ENCODE measurements around the gene PHETA2. TPM values are rescaled to one million over a fixed set of nuclear protein-coding genes. Genes with fewer than 3 reads are reported as not detected.

The PHETA2 gene
- polyA plus RNA-seq, 2 of the 4 experiments (the other 2 are of a cell fraction) = 0.03 TPM; not detected in 1

- no peaks in the 10 kb centered on the region for H3K9me3 ChIP-seq
- FAIRE-seq (no peak), ATAC-seq (no peak), DNase-seq (ENCODE audit: low read depth in 1 of 2, low spot score in 1 of 2) (no peak)
- no peak overlapping the region for H3K4me2 ChIP-seq
- 86% methylated on average over 10 of the region's 14 CpGs for WGBS (ENCODE audit: missing lambda C conversion rate)
- TF ChIP-seq EP300 (IDR thresholded peaks at IDR 0.05) (no peak), CTCF (IDR thresholded peaks at IDR 0.05) (no peak), POLR2AphosphoS2 (conservative IDR thresholded peaks at IDR 0.05; ENCODE audit: low read length) (no peak), FOSL2 (IDR thresholded peaks at IDR 0.05) (no peak), FOSL2 (CRISPR knock-in tag; IDR thresholded peaks at IDR 0.05) (no peak), PHF8 (IDR thresholded peaks at IDR 0.05; ENCODE audit: borderline replicate concordance, low read depth) (no peak), EHMT2 (IDR thresholded peaks at IDR 0.05; ENCODE audit: low read depth) (no peak), CHD2 (IDR thresholded peaks at IDR 0.05; ENCODE audit: low read length, partially characterized antibody) (no peak), JUN (IDR thresholded peaks at IDR 0.05) (no peak)
- CTCF ChIA-PET = interaction anchor here (0.6 kb wide), 1 partner anchor 111 kb away, joined by 3 read pairs; no protein-coding TSS in a partner anchor
- POLR2A ChIA-PET = no interaction called here
- H3K27ac ChIP-seq = no peak overlapping the region
- no peak overlapping the region for H3K4me3 ChIP-seq
- peaks cover 6% of the 10 kb centered on the region; the same call in 1 of the 3 replicates for H3K4me1 ChIP-seq
Measured at GRCh38 chr22:42067671-42068251, 6.3 kb upstream of the PHETA2 start.

- 93% methylated on average over 3 of the region's 4 CpGs for WGBS (ENCODE audit: missing lambda C conversion rate)
- ChIA-PET POLR2A (no interaction called here), CTCF (interaction anchor here (0.5 kb wide), 1 partner anchor 63 kb away, joined by 5 read pairs; no protein-coding TSS in a partner anchor)
- H3K4me3 ChIP-seq = no peak overlapping the region
- ATAC-seq (no peak), FAIRE-seq (no peak), DNase-seq (ENCODE audit: low read depth in 1 of 2, low spot score in 1 of 2) (no peak)
- no peak for TF ChIP-seq HMGXB4 (CRISPR knock-in tag; IDR thresholded peaks at IDR 0.05; ENCODE audit: borderline replicate concordance)
- no peak for TF ChIP-seq TP53 (CRISPR knock-in tag; IDR thresholded peaks at IDR 0.05)
- TF ChIP-seq CBX2 (IDR thresholded peaks at IDR 0.05; ENCODE audit: borderline replicate concordance, low read depth) = no peak
- TF ChIP-seq MAX (IDR thresholded peaks at IDR 0.05) = no peak
- no peak for TF ChIP-seq ZFP36 (IDR thresholded peaks at IDR 0.05; ENCODE audit: borderline replicate concordance, partially characterized antibody)
- H3K9me3 ChIP-seq = no peaks in the 10 kb centered on the region
- H3K4me2 ChIP-seq = no peak overlapping the region
- no peak overlapping the region for H3K27ac ChIP-seq
- H3K4me1 ChIP-seq = peaks cover 6% of the 10 kb centered on the region; the same call in 1 of the 3 replicates
Measured at GRCh38 chr22:42068291-42068690, 5.8 kb upstream of the PHETA2 start.

- Histone ChIP-seq H3K4me1 (peaks cover 6% of the 10 kb centered on the region; the same call in 1 of the 3 replicates), H3K27ac (peak overlapping the region; percentile 68 to 84; a peak in 5 of 6 replicates), H3K4me3 (peak overlapping the region; percentile 47), H3K9me3 (no peaks in the 10 kb centered on the region), H3K4me2 (peak overlapping the region; percentile 94)
- ATAC-seq = no peak; a peak in 4 of 6 replicates
- ChIA-PET CTCF (interaction anchor here (1.3 kb wide), 1 partner anchor 375 kb away, joined by 3 read pairs; no protein-coding TSS in a partner anchor), POLR2A (no interaction called here)
- FAIRE-seq = no peak
- DNase-seq (ENCODE audit: low read depth in 1 of 2, low spot score in 1 of 2) = no peak
- 67% methylated on average over 10 of the region's 19 CpGs for WGBS (ENCODE audit: missing lambda C conversion rate)
- no peak for TF ChIP-seq RARB (CRISPR knock-in tag; IDR thresholded peaks at IDR 0.05)
- no peak for TF ChIP-seq FOSL2 (IDR thresholded peaks at IDR 0.05)
- TF ChIP-seq FOSL2 (CRISPR knock-in tag; IDR thresholded peaks at IDR 0.05) = no peak
- TF ChIP-seq ZFP36 (IDR thresholded peaks at IDR 0.05; ENCODE audit: borderline replicate concordance, partially characterized antibody) = no peak
- TF ChIP-seq RFX5 (IDR thresholded peaks at IDR 0.05) = no peak
- TF ChIP-seq EHMT2 (IDR thresholded peaks at IDR 0.05; ENCODE audit: low read depth) = no peak
- TF ChIP-seq RCOR1 (IDR thresholded peaks at IDR 0.05; ENCODE audit: low read depth, low read length) = no peak
- TF ChIP-seq RNF2 (IDR thresholded peaks at IDR 0.05; ENCODE audit: borderline replicate concordance, low read depth) = no peak
- TF ChIP-seq KDM1A (IDR thresholded peaks at IDR 0.05; ENCODE audit: low read depth) = no peak
- TF ChIP-seq REST (IDR thresholded peaks at IDR 0.05) = no peak
- TF ChIP-seq FOXS1 (CRISPR knock-in tag; IDR thresholded peaks at IDR 0.05) = no peak
- TF ChIP-seq SREBF2 (IDR thresholded peaks at IDR 0.05) = no peak
- no peak for TF ChIP-seq CHD4 (IDR thresholded peaks at IDR 0.05; ENCODE audit: borderline replicate concordance)
Measured at GRCh38 chr22:42069801-42070516, 4.1 kb upstream of the PHETA2 start.
